Aorta (tissue), 5 donors: ENCODE measurements around the gene UNC93B1. TPM values are rescaled to one million over a fixed set of nuclear protein-coding genes. Genes with fewer than 3 reads are reported as not detected.

ENCODE experiments used
- ATAC-seq: fragments of 200-7000 bp; cut with Tn5 transposase; one replicate; pipeline ENCODE4 v1.9.1; 2022; ENCODE audit warnings: moderate library complexity; ENCODE audit not compliant: low FRiP score
- DNase-seq, 2 donors: peaks; one replicate each; pipeline ENCODE4 v3.0.0-alpha.2; 2020
- H3K27ac ChIP-seq, 2 donors: one replicate each; pipeline ENCODE4 v1.5.1; 2013; ENCODE audit warnings: low read length in 2 of 2, mild to moderate bottlenecking in 2 of 2, moderate library complexity in 2 of 2, control low read depth in 1 of 2, inconsistent platforms in 1 of 2, low read depth in 1 of 2
- H3K27me3 ChIP-seq, 2 donors: one replicate each; pipeline ENCODE4 v1.6.1; 2013; ENCODE audit warnings: control low read depth in 1 of 2, low read length in 1 of 2, mild to moderate bottlenecking in 1 of 2, moderate library complexity in 1 of 2; ENCODE audit not compliant: insufficient read depth in 2 of 2, control insufficient read depth in 1 of 2
- H3K36me3 ChIP-seq, 2 donors: one replicate each; pipeline ENCODE4 v1.6.1; 2013; ENCODE audit warnings: control low read depth in 1 of 2, low read length in 1 of 2, mild to moderate bottlenecking in 1 of 2; ENCODE audit not compliant: insufficient read depth in 2 of 2, control insufficient read depth in 1 of 2
- H3K4me1 ChIP-seq, 2 donors: one replicate each; pipeline ENCODE4 v1.6.1; 2013; ENCODE audit warnings: low read length in 2 of 2, control low read depth in 1 of 2, mild to moderate bottlenecking in 1 of 2, moderate library complexity in 1 of 2; ENCODE audit not compliant: insufficient read depth in 2 of 2, control insufficient read depth in 1 of 2
- H3K4me3 ChIP-seq, 2 donors: one replicate each; pipeline ENCODE4 v1.5.1; 2013; ENCODE audit warnings: low read length in 2 of 2, control low read depth in 1 of 2, mild to moderate bottlenecking in 1 of 2
- H3K9me3 ChIP-seq: one replicate; pipeline ENCODE4 v1.6.1; 2013; ENCODE audit warnings: mild to moderate bottlenecking, low read length; ENCODE audit not compliant: control insufficient read depth
- WGBS, 2 donors: extraction: QIAGEN DNeasy Blood & Tissue Kit; methylation state at CpG; one replicate each; pipeline ENCODE4 v1.1.7; 2013; 5-methylcytosine and 5-hydroxymethylcytosine counted together
- intact Hi-C, 2 donors: fragments of 100-400 bp; cut with DNase I; formaldehyde crosslinking; loops; one replicate each; pipeline versions ENCODE4 v1.14.2 to v1.15.0; 2022
- polyA plus RNA-seq, 2 donors: library from polyadenylated mRNA; stranded (reverse); fragments of 200-250 nt; gene quantifications; one replicate each; pipeline ENCODE4 v1.2.3, GENCODE V29; 2013
- total RNA-seq, 2 donors: library from RNA; stranded (reverse); fragmentation: NEBNext Ultra II Directional; extraction: Animal tissue kit (Norgen Biotek cat#: 25700); gene quantifications; one replicate each; pipeline ENCODE4 v1.2.1, GENCODE V29; 2021
- donor health status: healthy with polysubstance abuse.
- donor health status: Bipolar disorder and iron deficiency.
- donor health status: DM: no; HTN: no; CAD: no.
- donor health status: DM: no; HTN: no; CAD: no.
- donor health status: DM: yes; HTN: yes; CAD: no.

UNC93B1 gene
- total and polyA plus RNA-seq, 4 donors, result 9.1 to 32.1 (median 24.6) TPM

GRCh38 chr11:68027667-68028066 lies 23.8 kb upstream of the UNC93B1 start:
- WGBS, 2 donors, result 93% methylated on average over 21 of the region's 21 CpGs
- no peaks in the 10 kb centered on the region for H3K36me3 ChIP-seq
- H3K27ac ChIP-seq, result no peak overlapping the region
- H3K4me1 ChIP-seq, result no peaks in the 10 kb centered on the region
- intact Hi-C loops, result no loop called here
- H3K27me3 ChIP-seq, result no peaks in the 10 kb centered on the region
- DNase-seq, result no peak
- no peak for ATAC-seq
- H3K9me3 ChIP-seq, result no peaks in the 10 kb centered on the region
- no peak overlapping the region for H3K4me3 ChIP-seq

DNA sequence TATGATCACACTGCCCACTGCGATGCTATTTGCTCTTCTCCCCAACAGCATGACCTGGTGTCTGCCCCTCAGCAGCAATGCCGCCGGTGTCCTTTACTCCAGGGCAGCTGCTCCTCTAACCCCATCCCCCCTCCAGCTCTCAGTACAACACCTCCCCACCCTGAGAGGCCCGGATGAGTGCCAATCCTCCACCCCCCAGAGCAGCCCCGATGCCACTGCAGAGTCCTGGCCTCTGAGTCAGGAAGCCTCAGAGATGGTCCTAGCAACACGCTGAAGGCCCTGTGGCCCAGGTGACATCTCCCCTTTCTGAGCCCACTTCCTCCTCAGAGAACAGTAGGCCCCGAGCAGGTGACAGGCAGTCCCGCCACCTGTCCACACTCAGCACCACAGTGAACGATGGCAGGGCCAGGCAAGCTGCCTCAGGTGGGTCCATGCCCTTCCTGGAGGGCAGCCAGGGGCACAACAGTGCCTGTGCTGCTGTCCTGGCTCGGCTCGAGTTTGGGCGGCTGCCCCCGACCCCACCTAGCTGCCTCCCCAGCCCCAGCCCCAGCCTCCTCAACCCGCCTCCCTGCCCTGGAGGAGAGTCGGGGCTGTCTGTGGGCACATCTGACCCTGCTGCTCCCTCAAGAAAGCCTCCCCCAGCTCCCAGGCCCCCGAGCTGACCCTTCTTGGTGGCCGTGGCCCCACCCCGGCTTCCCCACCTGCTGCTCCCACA lies 22.7 kb upstream of the UNC93B1 start:
- Histone ChIP-seq H3K4me3 (no peak overlapping the region), H3K27ac (no peak overlapping the region), H3K36me3 (no peaks in the 10 kb centered on the region), H3K27me3 (no peaks in the 10 kb centered on the region), H3K9me3 (no peaks in the 10 kb centered on the region), H3K4me1 (no peaks in the 10 kb centered on the region)
- 90 to 92% methylated on average over 17 to 18 of the region's 18 CpGs for WGBS, 2 donors
- intact Hi-C loops, result no loop called here
- ATAC-seq (no peak), DNase-seq (no peak)

DNA sequence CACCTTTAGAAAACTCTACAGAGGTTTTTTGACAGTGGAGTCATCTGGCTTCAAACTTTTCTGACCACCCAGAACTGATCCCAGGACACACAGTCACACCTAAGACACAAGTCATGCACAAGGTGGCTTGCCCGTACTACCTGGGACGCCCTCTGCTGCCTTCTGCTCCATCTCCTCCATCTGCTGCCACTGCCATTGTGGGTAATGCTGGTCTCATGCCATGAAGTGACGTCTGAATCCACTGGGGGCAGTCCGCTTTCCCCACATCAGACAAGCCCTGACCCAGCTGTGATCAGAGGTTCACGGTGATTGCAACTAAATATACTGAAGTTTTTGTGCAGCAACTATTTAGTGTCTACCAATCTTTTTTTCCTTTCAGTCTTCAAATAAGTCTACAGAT lies 21.1 kb upstream of the UNC93B1 start:
- ATAC-seq (no peak), DNase-seq (no peak)
- 83 to 85% methylated on average over 5 of the region's 5 CpGs for WGBS, 2 donors
- H3K27ac ChIP-seq, result no peak overlapping the region
- H3K27me3 ChIP-seq, result no peaks in the 10 kb centered on the region
- H3K9me3 ChIP-seq, result no peaks in the 10 kb centered on the region
- H3K36me3 ChIP-seq, result no peaks in the 10 kb centered on the region
- intact Hi-C loops, result no loop called here
- no peaks in the 10 kb centered on the region for H3K4me1 ChIP-seq
- no peak overlapping the region for H3K4me3 ChIP-seq

- WGBS, 2 donors, result 84 to 90% methylated on average over 5 of the region's 5 CpGs
- no peaks in the 10 kb centered on the region for H3K9me3 ChIP-seq
- ATAC-seq (no peak), DNase-seq (no peak)
- intact Hi-C loops, result no loop called here
- H3K4me3 ChIP-seq, result no peak overlapping the region
- no peaks in the 10 kb centered on the region for H3K27me3 ChIP-seq
- H3K36me3 ChIP-seq, result no peaks in the 10 kb centered on the region
- no peaks in the 10 kb centered on the region for H3K4me1 ChIP-seq
- no peak overlapping the region for H3K27ac ChIP-seq
These were observed 20.6 kb upstream of the UNC93B1 start for GRCh38 chr11:68024508-68024907.

GRCh38 chr11:68022531-68022930 lies 18.6 kb upstream of the UNC93B1 start:
- no peaks in the 10 kb centered on the region for H3K9me3 ChIP-seq
- DNase-seq (no peak), ATAC-seq (no peak)
- no peaks in the 10 kb centered on the region for H3K4me1 ChIP-seq
- H3K27me3 ChIP-seq, result no peaks in the 10 kb centered on the region
- no peaks in the 10 kb centered on the region for H3K36me3 ChIP-seq
- intact Hi-C loops, result no loop called here
- no peak overlapping the region for H3K4me3 ChIP-seq
- no peak overlapping the region for H3K27ac ChIP-seq
- 88 to 92% methylated on average over 10 to 13 of the region's 13 CpGs for WGBS, 2 donors

- Histone ChIP-seq H3K9me3 (no peaks in the 10 kb centered on the region), H3K27me3 (no peaks in the 10 kb centered on the region), H3K27ac (no peak overlapping the region), H3K4me3 (no peak overlapping the region), H3K36me3 (no peaks in the 10 kb centered on the region), H3K4me1 (no peaks in the 10 kb centered on the region)
- intact Hi-C loops, result no loop called here
- no peak for ATAC-seq
- no peak for DNase-seq
- 68 to 80% methylated on average over 27 of the region's 27 CpGs for WGBS, 2 donors
These were observed 17.4 kb upstream of the UNC93B1 start for GRCh38 chr11:68021167-68021787.

DNA sequence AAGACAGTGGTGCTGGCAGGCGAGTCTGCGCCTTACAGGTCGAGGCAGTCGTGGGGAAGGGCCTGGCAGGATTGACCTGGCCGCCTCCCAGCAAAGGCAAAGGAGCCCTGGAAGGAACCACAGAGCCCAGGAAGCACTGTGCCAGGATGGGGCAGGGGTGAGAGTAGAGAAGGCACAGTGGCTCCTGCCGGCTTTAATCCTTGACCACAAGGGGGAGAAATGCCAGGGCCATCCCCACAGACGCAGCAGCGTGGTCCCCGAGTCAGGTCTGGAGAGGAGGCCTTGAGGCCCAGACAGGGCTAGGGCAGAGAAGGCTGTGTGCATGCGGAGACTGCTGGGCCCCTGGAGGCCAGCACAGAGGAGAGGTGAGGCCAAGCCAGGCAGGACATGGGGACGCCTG lies 16.7 kb upstream of the UNC93B1 start:
- ATAC-seq (no peak), DNase-seq (no peak)
- no peaks in the 10 kb centered on the region for H3K4me1 ChIP-seq
- H3K27ac ChIP-seq, result no peak overlapping the region
- intact Hi-C loops, result no loop called here
- H3K4me3 ChIP-seq, result no peak overlapping the region
- no peaks in the 10 kb centered on the region for H3K36me3 ChIP-seq
- H3K9me3 ChIP-seq, result no peaks in the 10 kb centered on the region
- 48 to 54% methylated on average over 11 of the region's 11 CpGs for WGBS, 2 donors
- no peaks in the 10 kb centered on the region for H3K27me3 ChIP-seq

- no peak for DNase-seq
- Histone ChIP-seq H3K27ac (no peak overlapping the region), H3K36me3 (no peaks in the 10 kb centered on the region), H3K9me3 (no peaks in the 10 kb centered on the region), H3K27me3 (no peaks in the 10 kb centered on the region), H3K4me3 (no peak overlapping the region), H3K4me1 (no peaks in the 10 kb centered on the region)
- ATAC-seq, result no peak
- intact Hi-C loops, result no loop called here
- 90 to 92% methylated on average over 11 to 12 of the region's 12 CpGs for WGBS, 2 donors
These were observed 15.6 kb upstream of the UNC93B1 start for GRCh38 chr11:68019486-68019885.

DNA sequence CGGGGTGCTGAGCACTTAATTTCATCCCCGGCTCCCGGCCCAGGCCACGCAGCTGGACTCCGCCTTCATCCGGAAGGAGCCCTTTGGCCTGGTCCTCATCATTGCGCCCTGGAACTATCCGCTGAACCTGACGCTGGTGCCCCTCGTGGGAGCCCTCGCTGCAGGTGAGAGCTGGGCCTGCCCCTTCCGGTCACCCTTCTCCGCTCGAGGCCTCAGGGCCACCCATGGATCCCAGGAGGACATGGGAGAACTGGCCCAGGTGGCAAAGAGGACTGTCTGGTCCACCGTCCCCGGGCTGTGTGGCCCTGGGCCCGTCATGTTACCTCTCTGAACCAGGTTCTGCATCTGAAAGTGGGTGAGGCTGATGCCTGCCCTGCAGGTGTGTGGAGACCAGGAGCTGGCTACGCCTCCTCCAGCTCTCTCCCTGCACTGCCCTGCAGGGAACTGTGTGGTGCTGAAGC lies 14.9 kb upstream of the UNC93B1 start:
- Histone ChIP-seq H3K27me3 (no peaks in the 10 kb centered on the region), H3K36me3 (no peaks in the 10 kb centered on the region), H3K4me3 (no peak overlapping the region), H3K27ac (no peak overlapping the region), H3K9me3 (no peaks in the 10 kb centered on the region), H3K4me1 (no peaks in the 10 kb centered on the region)
- DNase-seq (no peak), ATAC-seq (no peak)
- 93% methylated on average over 18 of the region's 18 CpGs for WGBS, 2 donors
- intact Hi-C loops, result no loop called here
